ENCODE data around the gene HAPSTR1. TPM values are rescaled to one million over a fixed set of nuclear protein-coding genes. Genes with fewer than 3 reads are reported as not detected.

The HAPSTR1 gene
- total and polyA plus RNA-seq, 2 experiments from 2014 or later: 9.5 to 66.0 TPM

DNA sequence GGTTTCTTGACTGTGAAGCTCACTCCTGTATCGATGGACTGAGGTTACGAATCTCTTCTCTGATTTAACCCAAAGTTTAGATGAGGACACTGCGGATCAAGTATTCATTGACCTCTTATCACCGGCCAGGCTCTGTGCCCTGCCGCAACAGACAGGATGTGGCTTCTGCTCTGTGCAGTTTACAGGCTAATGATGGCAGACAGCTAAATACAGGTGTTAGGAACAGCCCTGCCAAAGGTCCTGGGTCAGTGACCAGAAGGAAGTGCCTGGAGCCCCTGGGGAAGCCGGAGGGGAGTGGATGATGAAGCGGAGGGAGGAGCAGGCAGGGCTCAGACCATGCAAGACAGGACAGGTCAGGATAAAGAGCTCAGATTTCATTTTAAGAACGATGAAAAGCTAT, 44.4 kb downstream of the HAPSTR1 start (continued):
- TF ChIP-seq ETS1 (IDR thresholded peaks at IDR 0.05) (no peak), NANOG (IDR thresholded peaks at IDR 0.05; ENCODE audit: borderline replicate concordance) (no peak), ZNF331 (CRISPR knock-in tag; IDR thresholded peaks at IDR 0.05; ENCODE audit: low read depth) (no peak), EZH2phosphoT487 (IDR thresholded peaks at IDR 0.05; ENCODE audit: unreplicated experiment) (no peak)

DNA sequence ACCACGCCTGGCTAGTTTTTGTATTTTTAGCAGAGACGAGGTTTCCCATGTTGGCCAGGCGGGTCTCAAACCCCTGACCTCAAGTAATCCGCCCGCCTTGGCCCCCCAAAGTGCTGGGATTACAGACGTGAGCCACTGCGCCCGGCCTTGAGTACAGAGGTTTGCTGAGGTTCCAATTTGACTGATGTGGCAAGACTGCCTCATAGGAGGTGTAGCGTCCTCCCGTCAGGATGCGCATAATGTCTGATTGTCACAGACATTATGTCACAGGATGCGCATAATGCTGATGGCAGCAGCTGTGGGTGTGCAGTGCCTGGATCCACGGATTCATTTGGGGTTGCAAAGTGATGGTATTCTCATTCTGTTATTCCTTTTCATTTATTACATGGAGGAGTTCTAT, 45.2 kb downstream of the HAPSTR1 start:
- peaks cover 14% of the 10 kb centered on the region for H3K27me3 Mint-ChIP-seq (ENCODE audit: insufficient read depth, low read depth, poor library complexity)
- H3K9me3 Mint-ChIP-seq: peaks cover 3% of the 10 kb centered on the region; the same call in 2 of the 3 replicates
- no peak overlapping the region for H2AFZ ChIP-seq
- H3K27ac Mint-ChIP-seq: no peak overlapping the region
- TF ChIP-seq, protein P1, sequence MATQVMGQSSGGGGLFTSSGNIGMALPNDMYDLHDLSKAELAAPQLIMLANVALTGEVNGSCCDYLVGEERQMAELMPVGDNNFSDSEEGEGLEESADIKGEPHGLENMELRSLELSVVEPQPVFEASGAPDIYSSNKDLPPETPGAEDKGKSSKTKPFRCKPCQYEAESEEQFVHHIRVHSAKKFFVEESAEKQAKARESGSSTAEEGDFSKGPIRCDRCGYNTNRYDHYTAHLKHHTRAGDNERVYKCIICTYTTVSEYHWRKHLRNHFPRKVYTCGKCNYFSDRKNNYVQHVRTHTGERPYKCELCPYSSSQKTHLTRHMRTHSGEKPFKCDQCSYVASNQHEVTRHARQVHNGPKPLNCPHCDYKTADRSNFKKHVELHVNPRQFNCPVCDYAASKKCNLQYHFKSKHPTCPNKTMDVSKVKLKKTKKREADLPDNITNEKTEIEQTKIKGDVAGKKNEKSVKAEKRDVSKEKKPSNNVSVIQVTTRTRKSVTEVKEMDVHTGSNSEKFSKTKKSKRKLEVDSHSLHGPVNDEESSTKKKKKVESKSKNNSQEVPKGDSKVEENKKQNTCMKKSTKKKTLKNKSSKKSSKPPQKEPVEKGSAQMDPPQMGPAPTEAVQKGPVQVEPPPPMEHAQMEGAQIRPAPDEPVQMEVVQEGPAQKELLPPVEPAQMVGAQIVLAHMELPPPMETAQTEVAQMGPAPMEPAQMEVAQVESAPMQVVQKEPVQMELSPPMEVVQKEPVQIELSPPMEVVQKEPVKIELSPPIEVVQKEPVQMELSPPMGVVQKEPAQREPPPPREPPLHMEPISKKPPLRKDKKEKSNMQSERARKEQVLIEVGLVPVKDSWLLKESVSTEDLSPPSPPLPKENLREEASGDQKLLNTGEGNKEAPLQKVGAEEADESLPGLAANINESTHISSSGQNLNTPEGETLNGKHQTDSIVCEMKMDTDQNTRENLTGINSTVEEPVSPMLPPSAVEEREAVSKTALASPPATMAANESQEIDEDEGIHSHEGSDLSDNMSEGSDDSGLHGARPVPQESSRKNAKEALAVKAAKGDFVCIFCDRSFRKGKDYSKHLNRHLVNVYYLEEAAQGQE (IDR thresholded peaks at IDR 0.05; ENCODE audit: unreplicated experiment): no peak
- 0 out of 2 replicates have a peak, but pooled peaks cover 7% of the 10 kb centered on the region for H3K4me1 ChIP-seq (ENCODE audit: insufficient read depth)
- H3K36me3 Mint-ChIP-seq (ENCODE audit: low read depth): peaks cover 8% of the 10 kb centered on the region
- no peaks in the 10 kb centered on the region for H3K27me3 ChIP-seq (ENCODE audit: insufficient read depth)
- H3K4me3 ChIP-seq: no peak overlapping the region
- H3K36me3 ChIP-seq (ENCODE audit: insufficient read depth): no peaks in the 10 kb centered on the region
- H3K79me2 ChIP-seq (replicated peaks; ENCODE audit: insufficient read depth): peaks cover under 1% of the 10 kb centered on the region
- ATAC-seq (no peak), DNase-seq (ENCODE audit: low spot score) (no peak)
- peaks cover 3% of the 10 kb centered on the region; the same call in 1 of the 2 replicates for H4K20me1 ChIP-seq (replicated peaks; ENCODE audit: insufficient read depth)
- H3K27ac ChIP-seq (ENCODE audit: low read depth): no peak overlapping the region
- H3K4me2 ChIP-seq: no peak overlapping the region
- H3F3A ChIP-seq (replicated peaks; ENCODE audit: low read depth): 0 out of 2 replicates have a peak, but pooled peaks cover 3% of the 10 kb centered on the region
- no peak overlapping the region for H3K4me3 Mint-ChIP-seq
- no peaks in the 10 kb centered on the region for H3K9me2 ChIP-seq (ENCODE audit: insufficient read depth)
- peaks cover 19% of the 10 kb centered on the region for H3K4me1 Mint-ChIP-seq

- Mint-ChIP-seq H3K36me3 (ENCODE audit: low read depth) (peaks cover 13% of the 10 kb centered on the region), H3K4me1 (peaks cover 19% of the 10 kb centered on the region), H3K4me3 (no peak overlapping the region), H3K27ac (no peak overlapping the region), H3K9me3 (peaks cover 3% of the 10 kb centered on the region; the same call in 2 of the 3 replicates), H3K27me3 (ENCODE audit: insufficient read depth, low read depth, poor library complexity) (peaks cover 18% of the 10 kb centered on the region)
- ATAC-seq (no peak), DNase-seq (ENCODE audit: low spot score) (no peak)
- no peaks in the 10 kb centered on the region for H3K27me3 ChIP-seq (ENCODE audit: insufficient read depth)
- H3F3A ChIP-seq (replicated peaks; ENCODE audit: low read depth): 0 out of 2 replicates have a peak, but pooled peaks cover 3% of the 10 kb centered on the region
- H3K36me3 ChIP-seq (ENCODE audit: insufficient read depth): no peaks in the 10 kb centered on the region
- no peak overlapping the region for H3K4me3 ChIP-seq
- no peak overlapping the region for H2AFZ ChIP-seq
- 0 out of 2 replicates have a peak, but pooled peaks cover 7% of the 10 kb centered on the region for H3K4me1 ChIP-seq (ENCODE audit: insufficient read depth)
- no peaks in the 10 kb centered on the region for H3K9me2 ChIP-seq (ENCODE audit: insufficient read depth)
- H3K79me2 ChIP-seq (replicated peaks; ENCODE audit: insufficient read depth): no peaks in the 10 kb centered on the region
- H3K4me2 ChIP-seq: no peak overlapping the region; the same call in 1 of the 2 replicates
- H4K20me1 ChIP-seq (replicated peaks; ENCODE audit: insufficient read depth): peaks cover 3% of the 10 kb centered on the region; the same call in 1 of the 2 replicates
- H3K27ac ChIP-seq (ENCODE audit: low read depth): no peak overlapping the region
- TF ChIP-seq ZNF462 (CRISPR knock-in tag; IDR thresholded peaks at IDR 0.05) (no peak), JUNB (IDR thresholded peaks at IDR 0.05; ENCODE audit: unreplicated experiment) (no peak), ZNF114 (CRISPR knock-in tag; IDR thresholded peaks at IDR 0.05) (no peak), POLR2AphosphoS5 (IDR thresholded peaks at IDR 0.05; ENCODE audit: low read depth) (no peak), NANOG (IDR thresholded peaks at IDR 0.05; ENCODE audit: borderline replicate concordance) (no peak)
Observed at GRCh38 chr16:9138021-9138680, 46.7 kb downstream of the HAPSTR1 start.
